Measurements from ENCODE around the gene FGFR2.

Gene FGFR2

DNA sequence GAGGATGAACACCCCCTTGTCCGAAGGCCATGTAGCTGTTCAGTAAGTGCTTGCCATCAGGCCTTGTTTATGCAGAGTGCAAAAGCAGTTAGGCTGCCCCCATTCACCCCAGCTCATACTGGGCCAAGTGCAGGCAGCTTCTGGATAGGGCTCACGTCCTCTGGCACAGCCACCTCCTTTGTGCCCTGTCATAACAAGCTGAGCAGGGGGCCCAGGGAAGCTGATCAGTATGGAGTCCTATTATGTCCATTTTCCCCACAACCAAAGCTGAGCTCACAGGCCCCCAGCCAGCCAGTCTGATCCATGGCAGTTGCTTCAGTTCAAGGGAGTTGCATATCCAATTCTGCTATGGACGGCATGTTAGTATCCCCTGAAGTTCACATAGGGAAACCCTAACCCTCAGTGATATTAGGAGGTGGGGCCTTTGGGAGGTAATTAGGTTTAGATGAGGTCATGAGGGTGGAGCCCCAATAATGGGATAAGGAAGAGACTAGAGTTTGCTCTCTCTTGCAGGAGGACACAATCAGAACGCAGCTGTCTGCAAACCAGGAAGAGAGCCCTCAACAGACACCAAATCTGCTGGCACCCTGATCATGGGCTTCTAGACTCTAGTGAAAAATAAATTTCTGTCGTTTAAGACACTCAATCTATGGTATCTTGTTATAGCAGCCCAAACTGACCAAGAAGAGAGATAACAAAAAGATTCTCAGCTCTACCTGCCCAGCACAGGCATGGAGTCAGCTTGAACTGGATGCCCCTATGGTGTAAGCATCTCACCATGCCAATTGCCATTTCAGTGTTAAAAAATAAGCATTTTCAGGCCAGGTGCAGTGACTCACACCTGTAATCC is 155.9 kb downstream of the FGFR2 start:
- DNase-seq, result peak; percentile 11

- no peak for DNase-seq
Observed at GRCh38 chr10:121440461-121440860, 157.8 kb downstream of the FGFR2 start.

DNA sequence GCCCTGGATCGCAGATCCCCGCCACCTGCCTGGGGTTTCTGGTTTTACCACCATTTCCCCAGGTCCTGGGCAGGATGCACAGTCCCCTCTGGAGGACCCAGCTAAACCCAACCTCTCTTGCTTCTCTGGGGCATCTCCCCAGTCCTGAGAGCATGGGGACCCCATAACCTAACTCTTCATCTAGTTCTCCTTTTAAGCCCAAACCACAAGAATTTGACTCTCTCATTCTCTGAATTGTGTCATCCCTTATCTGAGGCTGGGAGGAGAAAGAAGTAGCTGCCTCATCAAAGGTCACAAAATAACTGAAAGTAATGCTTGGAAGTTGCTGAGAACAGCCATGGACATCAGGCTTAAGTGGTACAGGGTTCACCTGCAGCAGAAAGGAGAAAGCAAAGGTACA is 159.9 kb downstream of the FGFR2 start:
- DNase-seq, result no peak

DNA sequence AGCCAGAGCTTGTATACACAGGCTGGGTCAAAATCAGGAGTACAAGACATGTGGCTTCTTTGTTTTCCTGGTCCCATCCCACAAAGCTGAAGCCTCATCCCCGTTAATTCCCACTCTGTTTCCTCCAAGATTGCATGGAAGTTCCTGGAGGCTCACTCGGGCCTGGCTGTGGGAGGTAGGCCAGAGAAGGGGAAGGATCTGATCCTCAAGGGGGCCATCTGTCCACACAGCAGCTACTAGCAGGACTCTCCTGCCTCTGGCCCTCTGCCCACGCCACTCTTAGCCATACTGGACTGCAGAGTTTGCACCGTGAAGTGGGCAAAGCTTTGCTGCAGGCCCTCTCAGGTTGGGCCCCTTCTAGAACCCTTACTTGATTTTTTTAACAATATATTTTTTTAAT is 160.6 kb downstream of the FGFR2 start:
- DNase-seq, result peak; percentile 27

GRCh38 chr10:121436630-121437341 is 161.5 kb downstream of the FGFR2 start:
- DNase-seq, result peak; percentile 67

- DNase-seq, result no peak
Observed at GRCh38 chr10:121436281-121436629, 162.0 kb downstream of the FGFR2 start.

- DNase-seq, result no peak
Observed at GRCh38 chr10:121435099-121435875, 163.0 kb downstream of the FGFR2 start.

DNA sequence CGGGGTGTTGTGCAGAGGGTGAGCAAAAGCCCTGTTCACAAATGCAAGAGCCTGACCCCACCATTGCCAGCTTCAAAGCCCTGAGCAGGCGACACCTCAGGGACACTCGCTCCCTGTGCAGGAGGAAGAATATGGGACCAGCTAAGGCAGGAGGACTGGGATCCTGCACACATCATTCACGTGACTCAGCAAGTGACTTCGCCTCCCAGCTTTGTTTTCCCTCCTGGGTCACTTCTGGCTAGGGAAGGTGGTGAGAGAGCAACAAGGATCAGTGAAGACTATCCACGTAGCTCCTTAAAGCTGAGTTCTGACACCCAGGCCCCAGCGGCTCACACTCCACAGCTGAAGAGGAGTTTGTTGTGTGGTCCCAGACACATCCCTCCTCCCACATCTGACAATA is 164.3 kb downstream of the FGFR2 start:
- no peak for DNase-seq

- no peak for DNase-seq
Observed at GRCh38 chr10:121428867-121429266, 169.4 kb downstream of the FGFR2 start.

Data from midbrain (tissue), 1 donor.